ENCODE data around the gene CWH43.

Gene CWH43

DNA sequence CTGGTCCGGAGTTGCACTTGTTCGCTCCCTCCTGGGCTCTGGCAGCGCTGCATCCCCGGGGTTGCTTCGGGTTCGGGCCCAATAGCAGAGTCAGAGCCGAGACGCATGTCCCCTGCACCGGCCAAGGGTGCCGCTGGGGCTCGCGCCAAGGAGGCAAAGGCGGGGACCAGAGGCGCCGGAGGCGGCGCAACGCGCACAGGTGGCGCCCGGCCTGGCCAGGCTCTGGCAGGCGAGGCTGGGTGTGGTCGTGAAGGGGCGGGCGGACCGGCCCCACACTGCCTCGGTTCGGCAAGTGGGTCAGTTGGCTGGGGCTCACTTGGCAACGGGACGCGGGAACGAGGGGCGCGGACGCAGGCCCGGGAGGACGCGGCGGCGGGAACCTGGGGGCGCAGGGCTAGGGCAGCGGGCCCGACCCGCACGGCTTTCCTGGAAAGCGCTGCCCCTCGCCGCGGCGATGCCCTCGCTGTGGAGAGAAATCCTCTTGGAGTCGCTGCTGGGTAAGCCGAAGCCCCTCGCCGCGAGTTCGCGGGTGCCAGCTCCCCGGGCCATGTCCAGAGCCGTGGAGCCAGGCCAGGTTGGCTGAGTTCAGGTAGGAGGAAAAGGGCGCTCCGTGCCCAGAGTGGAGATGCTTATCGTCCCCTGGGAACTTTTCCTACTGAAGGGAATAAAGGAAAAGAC is at the start of gene CWH43:
CWH43 (plus strand) TSS at position 300 of the 678 bp plus-strand sequence; CDS start at position 455, 155 bp downstream.
- no peak for TF ChIP-seq ZFX (IDR thresholded peaks at IDR 0.05)
- TF ChIP-seq, protein P1, sequence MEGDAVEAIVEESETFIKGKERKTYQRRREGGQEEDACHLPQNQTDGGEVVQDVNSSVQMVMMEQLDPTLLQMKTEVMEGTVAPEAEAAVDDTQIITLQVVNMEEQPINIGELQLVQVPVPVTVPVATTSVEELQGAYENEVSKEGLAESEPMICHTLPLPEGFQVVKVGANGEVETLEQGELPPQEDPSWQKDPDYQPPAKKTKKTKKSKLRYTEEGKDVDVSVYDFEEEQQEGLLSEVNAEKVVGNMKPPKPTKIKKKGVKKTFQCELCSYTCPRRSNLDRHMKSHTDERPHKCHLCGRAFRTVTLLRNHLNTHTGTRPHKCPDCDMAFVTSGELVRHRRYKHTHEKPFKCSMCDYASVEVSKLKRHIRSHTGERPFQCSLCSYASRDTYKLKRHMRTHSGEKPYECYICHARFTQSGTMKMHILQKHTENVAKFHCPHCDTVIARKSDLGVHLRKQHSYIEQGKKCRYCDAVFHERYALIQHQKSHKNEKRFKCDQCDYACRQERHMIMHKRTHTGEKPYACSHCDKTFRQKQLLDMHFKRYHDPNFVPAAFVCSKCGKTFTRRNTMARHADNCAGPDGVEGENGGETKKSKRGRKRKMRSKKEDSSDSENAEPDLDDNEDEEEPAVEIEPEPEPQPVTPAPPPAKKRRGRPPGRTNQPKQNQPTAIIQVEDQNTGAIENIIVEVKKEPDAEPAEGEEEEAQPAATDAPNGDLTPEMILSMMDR (conservative IDR thresholded peaks at IDR 0.05): no peak
- H3K27ac ChIP-seq: peak within 1 kb of the TSS; percentile 26; the same call in 1 of the 2 replicates

- no peak for TF ChIP-seq ZFX (IDR thresholded peaks at IDR 0.05)
- TF ChIP-seq, protein P1 (conservative IDR thresholded peaks at IDR 0.05): no peak
- H3K27ac ChIP-seq: no peak overlapping the region
Measured at GRCh38 chr4:48937033-48937432, 49.0 kb upstream of the CWH43 start.

GRCh38 chr4:48938831-48939230 is 47.2 kb upstream of the CWH43 start:
- H3K27ac ChIP-seq: no peak overlapping the region
- TF ChIP-seq, protein P1 (conservative IDR thresholded peaks at IDR 0.05): no peak
- no peak for TF ChIP-seq ZFX (IDR thresholded peaks at IDR 0.05)

- no peak for TF ChIP-seq ZFX (IDR thresholded peaks at IDR 0.05)
- TF ChIP-seq, protein P1 (conservative IDR thresholded peaks at IDR 0.05): no peak
- H3K27ac ChIP-seq: no peak overlapping the region
Measured at GRCh38 chr4:48939785-48940184, 46.3 kb upstream of the CWH43 start.

DNA sequence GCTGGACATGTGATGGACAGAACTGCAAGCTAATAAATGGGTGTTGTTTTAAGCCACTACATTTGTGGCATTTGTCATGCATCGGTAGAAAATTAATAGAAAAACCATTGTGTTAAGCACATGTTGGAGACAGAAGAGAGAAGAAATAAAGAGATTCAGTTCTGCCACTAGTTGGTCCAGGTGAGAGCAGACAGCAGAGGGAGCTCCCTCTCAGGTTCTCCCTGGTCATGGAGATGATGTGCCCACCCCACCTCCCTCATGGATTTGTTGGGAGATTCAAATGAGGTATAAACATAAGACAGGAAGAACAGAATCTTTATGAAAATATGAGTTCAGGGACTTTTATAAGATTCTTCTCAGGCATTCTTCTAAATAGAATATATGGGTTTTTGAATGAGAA is 42.7 kb upstream of the CWH43 start:
- no peak for TF ChIP-seq ZFX (IDR thresholded peaks at IDR 0.05)
- TF ChIP-seq, protein P1 (conservative IDR thresholded peaks at IDR 0.05): peak; percentile 31
- no peak overlapping the region for H3K27ac ChIP-seq

GRCh38 chr4:48944252-48944651 is 41.8 kb upstream of the CWH43 start:
- TF ChIP-seq, protein P1 (conservative IDR thresholded peaks at IDR 0.05): no peak
- no peak for TF ChIP-seq ZFX (IDR thresholded peaks at IDR 0.05)
- no peak overlapping the region for H3K27ac ChIP-seq

- H3K27ac ChIP-seq: no peak overlapping the region
- TF ChIP-seq, protein P1 (conservative IDR thresholded peaks at IDR 0.05): peak; percentile 73
- TF ChIP-seq ZFX (IDR thresholded peaks at IDR 0.05): no peak
Measured at GRCh38 chr4:48944756-48945241, 41.3 kb upstream of the CWH43 start.

All from C4-2B (cell line).